ENCODE measurements around the gene CMSS1. TPM values are rescaled to one million over a fixed set of nuclear protein-coding genes. Genes with fewer than 3 reads are reported as not detected.

CMSS1 gene
- total RNA-seq, 4 donors from 2014 or later = 9.2 to 18.5 (median 12.9) TPM

- intact Hi-C loops (cut with DNase I) = no loop called here
- TF ChIP-seq, protein P1, sequence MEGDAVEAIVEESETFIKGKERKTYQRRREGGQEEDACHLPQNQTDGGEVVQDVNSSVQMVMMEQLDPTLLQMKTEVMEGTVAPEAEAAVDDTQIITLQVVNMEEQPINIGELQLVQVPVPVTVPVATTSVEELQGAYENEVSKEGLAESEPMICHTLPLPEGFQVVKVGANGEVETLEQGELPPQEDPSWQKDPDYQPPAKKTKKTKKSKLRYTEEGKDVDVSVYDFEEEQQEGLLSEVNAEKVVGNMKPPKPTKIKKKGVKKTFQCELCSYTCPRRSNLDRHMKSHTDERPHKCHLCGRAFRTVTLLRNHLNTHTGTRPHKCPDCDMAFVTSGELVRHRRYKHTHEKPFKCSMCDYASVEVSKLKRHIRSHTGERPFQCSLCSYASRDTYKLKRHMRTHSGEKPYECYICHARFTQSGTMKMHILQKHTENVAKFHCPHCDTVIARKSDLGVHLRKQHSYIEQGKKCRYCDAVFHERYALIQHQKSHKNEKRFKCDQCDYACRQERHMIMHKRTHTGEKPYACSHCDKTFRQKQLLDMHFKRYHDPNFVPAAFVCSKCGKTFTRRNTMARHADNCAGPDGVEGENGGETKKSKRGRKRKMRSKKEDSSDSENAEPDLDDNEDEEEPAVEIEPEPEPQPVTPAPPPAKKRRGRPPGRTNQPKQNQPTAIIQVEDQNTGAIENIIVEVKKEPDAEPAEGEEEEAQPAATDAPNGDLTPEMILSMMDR (IDR thresholded peaks at IDR 0.05) = no peak
- no peak for TF ChIP-seq POLR2A (IDR thresholded peaks at IDR 0.05)
- 42 to 61% methylated on average over 3 of the region's 3 CpGs for WGBS, 2 donors
- Histone ChIP-seq H3K4me1 (peaks cover 13 to 41% (median 18%) of the 10 kb centered on the region in 3 donors), H3K27me3 (no peaks in the 10 kb centered on the region), H3K27ac (peak overlapping the region; percentile 66 to 88 (median 86)), H3K4me3 (no peak overlapping the region), H3K36me3 (no peaks in the 10 kb centered on the region), H3K9me3 (no peaks in the 10 kb centered on the region)
- no peak for DNase-seq
Observed at GRCh38 chr3:100040451-100041225, 223.0 kb downstream of the CMSS1 start.

GRCh38 chr3:100041328-100041749, 223.7 kb downstream of the CMSS1 start:
- peaks cover 13 to 48% (median 18%) of the 10 kb centered on the region in 3 donors for H3K4me1 ChIP-seq
- DNase-seq = no peak
- H3K4me3 ChIP-seq = no peak overlapping the region
- no peaks in the 10 kb centered on the region for H3K9me3 ChIP-seq
- peak overlapping the region; percentile 66 to 88 (median 86) for H3K27ac ChIP-seq
- 45 to 52% methylated on average over 1 of the region's 1 CpG for WGBS, 2 donors
- no peak for TF ChIP-seq POLR2A (IDR thresholded peaks at IDR 0.05)
- TF ChIP-seq, protein P1 (IDR thresholded peaks at IDR 0.05) = no peak
- no peaks in the 10 kb centered on the region for H3K36me3 ChIP-seq
- no peaks in the 10 kb centered on the region for H3K27me3 ChIP-seq
- intact Hi-C loops (cut with DNase I) = no loop called here

DNA sequence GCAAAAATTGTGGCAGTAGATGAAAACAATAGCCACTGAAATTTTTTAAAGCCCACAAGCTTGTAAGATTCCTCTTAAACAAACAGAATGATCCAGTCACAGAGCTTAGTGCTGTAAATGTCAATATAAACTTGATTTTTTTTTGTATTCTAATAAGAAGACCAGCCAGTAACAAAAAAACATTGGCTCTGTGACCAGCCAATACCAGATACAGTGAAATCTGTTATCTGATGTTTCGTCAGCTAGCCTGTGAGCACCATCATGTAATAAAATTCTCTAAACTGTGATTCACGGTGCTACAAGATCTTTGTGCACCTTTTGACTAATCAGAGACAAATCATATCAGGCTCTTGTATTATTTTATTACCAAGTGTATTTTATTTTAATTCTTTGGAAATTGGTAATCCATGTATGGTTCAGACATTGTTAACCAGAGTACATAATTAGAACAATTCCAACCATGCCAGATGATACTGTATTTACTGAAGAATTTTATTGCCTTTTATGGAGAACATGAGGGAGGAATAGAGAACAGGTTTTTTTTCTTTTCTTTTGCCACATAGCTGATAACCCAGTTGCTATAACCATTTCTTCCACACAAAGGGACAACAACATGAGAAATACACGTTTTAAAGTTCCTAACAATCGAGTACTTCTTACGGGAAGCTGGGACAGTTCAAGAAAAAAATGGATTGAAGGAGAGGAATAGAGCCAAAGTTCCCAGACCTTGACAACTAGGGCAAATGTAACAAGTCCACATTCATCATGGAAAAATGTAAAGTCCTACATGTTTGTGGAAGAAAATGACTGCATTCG, 224.7 kb downstream of the CMSS1 start:
- intact Hi-C loops (cut with DNase I) = no loop called here
- 53 to 82% methylated on average over 6 of the region's 6 CpGs for WGBS, 2 donors
- H3K27me3 ChIP-seq = no peaks in the 10 kb centered on the region

GRCh38 chr3:100043271-100043670, 225.6 kb downstream of the CMSS1 start:
- no peak for DNase-seq
- Histone ChIP-seq H3K9me3 (no peaks in the 10 kb centered on the region), H3K4me1 (peaks cover 18 to 68% (median 31%) of the 10 kb centered on the region in 3 donors), H3K27me3 (no peaks in the 10 kb centered on the region), H3K27ac (peak overlapping the region; percentile 66 to 88 (median 86)), H3K4me3 (no peak overlapping the region), H3K36me3 (no peaks in the 10 kb centered on the region)
- intact Hi-C loops (cut with DNase I) = no loop called here
- 60 to 79% methylated on average over 1 of the region's 1 CpG for WGBS, 2 donors
- no peak for TF ChIP-seq POLR2A (IDR thresholded peaks at IDR 0.05)

More for the DNA sequence above, 224.7 kb downstream of the CMSS1 start:
- TF ChIP-seq, protein P1 (IDR thresholded peaks at IDR 0.05) = no peak
- no peak for TF ChIP-seq POLR2A (IDR thresholded peaks at IDR 0.05)
- Histone ChIP-seq H3K4me1 (peaks cover 18 to 59% (median 22%) of the 10 kb centered on the region in 3 donors), H3K36me3 (no peaks in the 10 kb centered on the region), H3K27ac (peak overlapping the region; percentile 66 to 88 (median 86)), H3K9me3 (no peaks in the 10 kb centered on the region), H3K4me3 (no peak overlapping the region)
- DNase-seq = no peak

GRCh38 chr3:100044369-100044768, 226.7 kb downstream of the CMSS1 start:
- no peak for TF ChIP-seq POLR2A (IDR thresholded peaks at IDR 0.05)
- TF ChIP-seq, protein P1 (IDR thresholded peaks at IDR 0.05) = no peak
- Histone ChIP-seq H3K36me3 (no peaks in the 10 kb centered on the region), H3K9me3 (no peaks in the 10 kb centered on the region), H3K27ac (peak overlapping the region in 3 of 4 donors; percentile 43 to 88 (median 87)), H3K27me3 (no peaks in the 10 kb centered on the region), H3K4me3 (no peak overlapping the region), H3K4me1 (peaks cover 18 to 68% (median 31%) of the 10 kb centered on the region in 3 donors)
- DNase-seq = no peak
- intact Hi-C loops (cut with DNase I) = no loop called here
